Cardiac fibroblast (primary cell): ENCODE data around the gene TBATA.

Source experiments
- DNase-seq, 2 donors: peaks; one replicate each; pipeline versions ENCODE4 v3.0.0 to v3.0.0-alpha.2; 2010; ENCODE audit warnings: low read depth in 2 of 2
- H3K4me3 ChIP-seq, 2 donors: replicated peaks in 1 of 2; 1 replicate in 1 of 2; 2 replicates in 1 of 2; pipeline ENCODE4 v1.5.1; 2011; ENCODE audit warnings: low read depth in 2 of 2, low read length in 2 of 2, mild to moderate bottlenecking in 2 of 2, moderate library complexity in 1 of 2
- CTCF ChIP-seq: IDR thresholded peaks from one replicate; pipeline ENCODE4 v1.5.1; 2011; ENCODE audit warnings: low read depth, mild to moderate bottlenecking, low read length, inconsistent platforms

Gene TBATA

GRCh38 chr10:70803775-70804420 is 18.7 kb upstream of the TBATA start:
- DNase-seq = no peak
- TF ChIP-seq CTCF = no peak

GRCh38 chr10:70801854-70802253 is 16.7 kb upstream of the TBATA start:
- no peak for TF ChIP-seq CTCF
- no peak overlapping the region for H3K4me3 ChIP-seq
- no peak for DNase-seq

More at GRCh38 chr10:70803775-70804420, 18.7 kb upstream of the TBATA start:
- H3K4me3 ChIP-seq = no peak overlapping the region

GRCh38 chr10:70799124-70799523 is 13.9 kb upstream of the TBATA start:
- DNase-seq = peak in 1 of 2 donors; percentile 31
- no peak for TF ChIP-seq CTCF
- H3K4me3 ChIP-seq = no peak overlapping the region

- no peak for TF ChIP-seq CTCF
- DNase-seq = no peak
- H3K4me3 ChIP-seq = no peak overlapping the region
Observed at GRCh38 chr10:70797840-70798239, 12.7 kb upstream of the TBATA start.

GRCh38 chr10:70795613-70796012 is 10.4 kb upstream of the TBATA start:
- no peak for DNase-seq

GRCh38 chr10:70791386-70792039 is 6.3 kb upstream of the TBATA start:
- H3K4me3 ChIP-seq = no peak overlapping the region
- no peak for TF ChIP-seq CTCF
- no peak for DNase-seq

More at GRCh38 chr10:70795613-70796012, 10.4 kb upstream of the TBATA start:
- TF ChIP-seq CTCF = no peak
- H3K4me3 ChIP-seq = no peak overlapping the region
